WTC11 (cell line): Measurements from ENCODE around the gene FGD2. TPM values are rescaled to one million over a fixed set of nuclear protein-coding genes. Genes with fewer than 3 reads are reported as not detected.

Source experiments
- ATAC-seq: fragments of 200-7000 bp; cut with Tn5 transposase; 2 replicates; pipeline ENCODE4 v1.10.0; 2021; ENCODE audit warnings: mild to moderate bottlenecking, moderate library complexity
- CTCF ChIA-PET: fragments of 300-600 bp; sonication (Branson Sonifier 250); formaldehyde crosslinking; loops from one replicate; lab custom pipeline; 2021; ENCODE audit warnings: antibody characterized with exemption; lab: Charles Lee
- POLR2A ChIA-PET: fragments of 350-600 bp; sonication (Branson Sonifier 250); formaldehyde crosslinking; loops from one replicate; lab custom pipeline; 2021; ENCODE audit warnings: antibody characterized with exemption; lab: Charles Lee
- DNase-seq: peaks from one replicate; pipeline ENCODE4 v3.0.0; 2021; ENCODE audit warnings: low spot score
- H3K27ac Mint-ChIP-seq: 2 replicates; pipeline ENCODE4 v1.8.0; 2021; ENCODE audit warnings: mixed read lengths
- H3K27me3 Mint-ChIP-seq: 2 replicates; pipeline ENCODE4 v1.8.0; 2021; ENCODE audit warnings: low read depth, mild to moderate bottlenecking, moderate library complexity, mixed read lengths
- H3K36me3 Mint-ChIP-seq: 2 replicates; pipeline ENCODE4 v1.8.0; 2021; ENCODE audit warnings: mixed read lengths
- H3K4me1 Mint-ChIP-seq: 2 replicates; pipeline ENCODE4 v1.8.0; 2022; ENCODE audit warnings: mixed read lengths
- H3K4me3 Mint-ChIP-seq: 2 replicates; pipeline ENCODE4 v1.8.0; 2021; ENCODE audit warnings: mild to moderate bottlenecking, moderate library complexity, mixed read lengths
- H3K9me3 Mint-ChIP-seq: 2 replicates; pipeline ENCODE4 v1.8.0; 2021; ENCODE audit warnings: mixed read lengths
- AR ChIP-seq: fragments of 250-450 bp; sonication (Bioruptor Pico); IDR thresholded peaks from 2 replicates; pipeline ENCODE4 v1.9.0; 2021; ENCODE audit warnings: mild to moderate bottlenecking
- ATF3 ChIP-seq: sonication (generic); formaldehyde crosslinking; conservative IDR thresholded peaks from 2 replicates; pipeline ENCODE4 v1.8.1; 2022; ENCODE audit warnings: mild to moderate bottlenecking, missing genetic modification reagents
- ATF6 ChIP-seq: sonication (generic); formaldehyde crosslinking; IDR thresholded peaks from 2 replicates; pipeline ENCODE4 v1.8.1; 2023; ENCODE audit warnings: mild to moderate bottlenecking, missing genetic modification reagents
- CDX4 ChIP-seq: fragments of 250-450 bp; sonication (Bioruptor Pico); IDR thresholded peaks from 2 replicates; pipeline ENCODE4 v1.9.0; 2021; ENCODE audit warnings: moderate library complexity, mild to moderate bottlenecking, inconsistent platforms, borderline replicate concordance
- E2F4 ChIP-seq: sonication (generic); formaldehyde crosslinking; IDR thresholded peaks from 2 replicates; pipeline ENCODE4 v1.8.1; 2022; ENCODE audit warnings: low read depth, mild to moderate bottlenecking, moderate library complexity, missing genetic modification reagents, borderline replicate concordance
- ELF4 ChIP-seq: sonication (generic); formaldehyde crosslinking; IDR thresholded peaks from 2 replicates; pipeline ENCODE4 v1.8.1; 2022; ENCODE audit warnings: low read depth, mild to moderate bottlenecking, moderate library complexity, missing genetic modification reagents
- FOXJ3 ChIP-seq: sonication (generic); formaldehyde crosslinking; IDR thresholded peaks from 2 replicates; pipeline ENCODE4 v1.9.0; 2021; ENCODE audit warnings: missing genetic modification reagents, mild to moderate bottlenecking, borderline replicate concordance
- IRF2 ChIP-seq: sonication (generic); formaldehyde crosslinking; IDR thresholded peaks from 2 replicates; pipeline ENCODE4 v1.8.0; 2022; ENCODE audit warnings: low read depth, missing genetic modification reagents, borderline replicate concordance
- MAX ChIP-seq: sonication (generic); formaldehyde crosslinking; IDR thresholded peaks from 2 replicates; pipeline ENCODE4 v1.8.0; 2022; ENCODE audit warnings: mild to moderate bottlenecking, missing genetic modification reagents
- MXD4 ChIP-seq: fragments of 250-450 bp; sonication (Bioruptor Pico); IDR thresholded peaks from 2 replicates; pipeline ENCODE4 v1.8.0; 2021; ENCODE audit warnings: mild to moderate bottlenecking, moderate library complexity, borderline replicate concordance
- PRDM15 ChIP-seq: sonication (generic); formaldehyde crosslinking; IDR thresholded peaks from 2 replicates; pipeline ENCODE4 v1.8.0; 2022; ENCODE audit warnings: missing genetic modification reagents
- SMAD3 ChIP-seq: sonication (generic); formaldehyde crosslinking; IDR thresholded peaks from 2 replicates; pipeline ENCODE4 v1.8.0; 2022; ENCODE audit warnings: missing genetic modification reagents, mild to moderate bottlenecking, borderline replicate concordance
- SOX15 ChIP-seq: fragments of 250-450 bp; sonication (Bioruptor Pico); IDR thresholded peaks from 2 replicates; pipeline ENCODE4 v1.9.0; 2021; ENCODE audit warnings: mild to moderate bottlenecking
- SP1 ChIP-seq: sonication (generic); formaldehyde crosslinking; conservative IDR thresholded peaks from 2 replicates; pipeline ENCODE4 v1.8.1; 2022; ENCODE audit warnings: missing genetic modification reagents
- TCF7 ChIP-seq: sonication (generic); formaldehyde crosslinking; IDR thresholded peaks from 2 replicates; pipeline ENCODE4 v1.8.0; 2022; ENCODE audit warnings: mild to moderate bottlenecking, low read depth, missing genetic modification reagents, moderate library complexity
- ZMAT4 ChIP-seq: fragments of 250-450 bp; sonication (Bioruptor Pico); IDR thresholded peaks from 2 replicates; pipeline ENCODE4 v1.9.0; 2021; ENCODE audit warnings: mild to moderate bottlenecking
- ZNF423 ChIP-seq: fragments of 250-450 bp; sonication (Bioruptor Pico); IDR thresholded peaks from 2 replicates; pipeline ENCODE4 v2.1.2; 2022; ENCODE audit warnings: mild to moderate bottlenecking, moderate library complexity
- ZSCAN18 ChIP-seq: fragments of 250-450 bp; sonication (Bioruptor Pico); IDR thresholded peaks from 2 replicates; pipeline ENCODE4 v2.1.2; 2022; ENCODE audit warnings: mild to moderate bottlenecking, moderate library complexity
- total RNA-seq: library from RNA; stranded (reverse); gene quantifications from 3 replicates; pipeline ENCODE4 v1.2.3, GENCODE V29; 2021

Gene FGD2
- total RNA-seq, 1 experiment from 2014 or later, result 0.31 TPM

GRCh38 chr6:37068356-37069270 lies 63.2 kb downstream of the FGD2 start:
- Mint-ChIP-seq H3K4me1 (peaks cover 36% of the 10 kb centered on the region), H3K36me3 (no peaks in the 10 kb centered on the region), H3K9me3 (peaks cover 3% of the 10 kb centered on the region; the same call in 1 of the 2 replicates), H3K27me3 (no peaks in the 10 kb centered on the region), H3K27ac (no peak overlapping the region), H3K4me3 (no peak overlapping the region)
- no peak for DNase-seq
- ATAC-seq, result no peak
- CTCF ChIA-PET, result interaction anchor here (1.6 kb wide), 1 partner anchor 142 kb away, joined by 4 read pairs; no protein-coding TSS in a partner anchor
- no peak for TF ChIP-seq ZMAT4 (CRISPR knock-in tag)
- TF ChIP-seq ATF3 (CRISPR knock-in tag), result no peak
- TF ChIP-seq CDX4 (CRISPR knock-in tag), result no peak
- no peak for TF ChIP-seq FOXJ3 (CRISPR knock-in tag)
- no peak for TF ChIP-seq ZNF423 (CRISPR knock-in tag)
- no peak for TF ChIP-seq AR (CRISPR knock-in tag)
- no peak for TF ChIP-seq MXD4 (CRISPR knock-in tag)
- no peak for TF ChIP-seq ZSCAN18
- no peak for TF ChIP-seq SP1 (CRISPR knock-in tag)
- no peak for TF ChIP-seq MAX (CRISPR knock-in tag)
- TF ChIP-seq SMAD3 (CRISPR knock-in tag), result no peak
- no peak for TF ChIP-seq IRF2 (CRISPR knock-in tag)
- no peak for TF ChIP-seq PRDM15 (CRISPR knock-in tag)
- no peak for TF ChIP-seq SOX15 (CRISPR knock-in tag)
- TF ChIP-seq E2F4, result no peak
- no peak for TF ChIP-seq ELF4 (CRISPR knock-in tag)
- TF ChIP-seq ATF6 (CRISPR knock-in tag), result no peak
- TF ChIP-seq TCF7 (CRISPR knock-in tag), result no peak
- POLR2A ChIA-PET, result no interaction called here
